Brain microvascular endothelial cell (primary cell): ENCODE data around the gene UQCRQ.

Experiments
- DNase-seq: peaks from one replicate; pipeline ENCODE4 v3.0.0-alpha.2; 2020
- H3K27ac ChIP-seq: fragments of 250-450 bp; sonication (Bioruptor Pico); 2 replicates; pipeline ENCODE4 v1.5.1; 2020; ENCODE audit warnings: mild to moderate bottlenecking, moderate library complexity
- H3K27me3 ChIP-seq: fragments of 250-450 bp; sonication (Bioruptor Pico); replicated peaks from 2 replicates; pipeline ENCODE4 v1.5.1; 2020; ENCODE audit warnings: mild to moderate bottlenecking
- H3K36me3 ChIP-seq: fragments of 250-450 bp; sonication (Bioruptor Pico); replicated peaks from 2 replicates; pipeline ENCODE4 v1.5.1; 2020; ENCODE audit warnings: mild to moderate bottlenecking
- H3K4me3 ChIP-seq: 2 replicates; pipeline ENCODE4 v1.5.1; 2011; ENCODE audit warnings: low read depth, mild to moderate bottlenecking, control low read depth, low read length, moderate library complexity
- CTCF ChIP-seq: IDR thresholded peaks from 2 replicates; pipeline ENCODE4 v1.5.1; 2011; ENCODE audit warnings: low read depth, mild to moderate bottlenecking, moderate library complexity, low read length, control low read depth, inconsistent platforms; ENCODE audit errors: missing control alignments
- in situ Hi-C: cut with HindIII; loops from 2 replicates; pipeline ENCODE4 v1.10.0; 2017; ENCODE audit warnings: low sequenced_read_pairs, low pct_ligation_motif_present

UQCRQ gene

GRCh38 chr5:132830436-132831094 lies 35.9 kb upstream of the UQCRQ start, which contains the start of gene SHROOM1:
SHROOM1 (minus strand) TSS chr5:132830647; CDS start chr5:132826140, 4,507 bp downstream.
- no peaks in the 10 kb centered on the region for H3K27me3 ChIP-seq
- peak within 1 kb of the TSS; percentile 61 for H3K4me3 ChIP-seq
- TF ChIP-seq CTCF = no peak
- no peak within 1 kb of the TSS for H3K27ac ChIP-seq
- no peaks in the 10 kb centered on the region for H3K36me3 ChIP-seq
- in situ Hi-C loops = no loop called here
- no peak for DNase-seq

- no peak for DNase-seq
- no peak for TF ChIP-seq CTCF
- H3K27ac ChIP-seq = no peak overlapping the region
- peak overlapping the region; percentile 61 for H3K4me3 ChIP-seq
- no peaks in the 10 kb centered on the region for H3K27me3 ChIP-seq
- in situ Hi-C loops = no loop called here
- H3K36me3 ChIP-seq = no peaks in the 10 kb centered on the region
Measured at GRCh38 chr5:132831095-132831860, 35.2 kb upstream of the UQCRQ start.

- Histone ChIP-seq H3K27me3 (no peaks in the 10 kb centered on the region), H3K36me3 (no peaks in the 10 kb centered on the region), H3K27ac (no peak overlapping the region), H3K4me3 (no peak overlapping the region)
- in situ Hi-C loops = no loop called here
- no peak for TF ChIP-seq CTCF
- no peak for DNase-seq
Measured at GRCh38 chr5:132832612-132833011, 33.8 kb upstream of the UQCRQ start.

- Histone ChIP-seq H3K36me3 (no peaks in the 10 kb centered on the region), H3K27ac (no peak overlapping the region), H3K4me3 (no peak overlapping the region), H3K27me3 (no peaks in the 10 kb centered on the region)
- no peak for TF ChIP-seq CTCF
- no peak for DNase-seq
- in situ Hi-C loops = no loop called here
Measured at GRCh38 chr5:132834057-132834456, 32.4 kb upstream of the UQCRQ start.

GRCh38 chr5:132836852-132837251 lies 29.6 kb upstream of the UQCRQ start:
- no peak for DNase-seq
- H3K36me3 ChIP-seq = no peaks in the 10 kb centered on the region
- no peak overlapping the region for H3K4me3 ChIP-seq
- no peak overlapping the region for H3K27ac ChIP-seq
- no peak for TF ChIP-seq CTCF
- in situ Hi-C loops = no loop called here
- H3K27me3 ChIP-seq = no peaks in the 10 kb centered on the region

- no peaks in the 10 kb centered on the region for H3K27me3 ChIP-seq
- DNase-seq = no peak
- H3K36me3 ChIP-seq = no peaks in the 10 kb centered on the region
- H3K4me3 ChIP-seq = no peak overlapping the region
- no peak for TF ChIP-seq CTCF
- no peak overlapping the region for H3K27ac ChIP-seq
- in situ Hi-C loops = no loop called here
Measured at GRCh38 chr5:132837868-132838267, 28.6 kb upstream of the UQCRQ start.
